ENCODE results near the gene KCNB1. TPM values are rescaled to one million over a fixed set of nuclear protein-coding genes. Genes with fewer than 3 reads are reported as not detected.

The KCNB1 gene
- polyA plus RNA-seq, 1 donor from 2014 or later: 3.6 TPM

GRCh38 chr20:49412953-49413352 lies 69.5 kb downstream of the KCNB1 start:
- Histone ChIP-seq H3F3A (ENCODE audit: insufficient read depth, low read length, poor library complexity, severe bottlenecking) (no peaks in the 10 kb centered on the region), H3K9me2 (ENCODE audit: insufficient read depth, low read length) (no peaks in the 10 kb centered on the region), H3K36me3 (ENCODE audit: insufficient read depth, low read length) (no peaks in the 10 kb centered on the region), H3K4me3 (ENCODE audit: low read length) (no peak overlapping the region), H3K27me3 (ENCODE audit: insufficient read depth, low read depth, low read length) (no peaks in the 10 kb centered on the region), H3K4me2 (ENCODE audit: low read length) (no peak overlapping the region), H3K9ac (ENCODE audit: low read length) (no peak overlapping the region), H2AFZ (ENCODE audit: low read depth, low read length) (no peak overlapping the region), H3K79me2 (replicated peaks; ENCODE audit: insufficient read depth, low read length) (no peaks in the 10 kb centered on the region), H3K9me3 (ENCODE audit: low read length) (no peaks in the 10 kb centered on the region), H3K27ac (ENCODE audit: low read length) (no peak overlapping the region), H4K20me1 (ENCODE audit: insufficient read depth) (no peaks in the 10 kb centered on the region)
- TF ChIP-seq, protein P1, sequence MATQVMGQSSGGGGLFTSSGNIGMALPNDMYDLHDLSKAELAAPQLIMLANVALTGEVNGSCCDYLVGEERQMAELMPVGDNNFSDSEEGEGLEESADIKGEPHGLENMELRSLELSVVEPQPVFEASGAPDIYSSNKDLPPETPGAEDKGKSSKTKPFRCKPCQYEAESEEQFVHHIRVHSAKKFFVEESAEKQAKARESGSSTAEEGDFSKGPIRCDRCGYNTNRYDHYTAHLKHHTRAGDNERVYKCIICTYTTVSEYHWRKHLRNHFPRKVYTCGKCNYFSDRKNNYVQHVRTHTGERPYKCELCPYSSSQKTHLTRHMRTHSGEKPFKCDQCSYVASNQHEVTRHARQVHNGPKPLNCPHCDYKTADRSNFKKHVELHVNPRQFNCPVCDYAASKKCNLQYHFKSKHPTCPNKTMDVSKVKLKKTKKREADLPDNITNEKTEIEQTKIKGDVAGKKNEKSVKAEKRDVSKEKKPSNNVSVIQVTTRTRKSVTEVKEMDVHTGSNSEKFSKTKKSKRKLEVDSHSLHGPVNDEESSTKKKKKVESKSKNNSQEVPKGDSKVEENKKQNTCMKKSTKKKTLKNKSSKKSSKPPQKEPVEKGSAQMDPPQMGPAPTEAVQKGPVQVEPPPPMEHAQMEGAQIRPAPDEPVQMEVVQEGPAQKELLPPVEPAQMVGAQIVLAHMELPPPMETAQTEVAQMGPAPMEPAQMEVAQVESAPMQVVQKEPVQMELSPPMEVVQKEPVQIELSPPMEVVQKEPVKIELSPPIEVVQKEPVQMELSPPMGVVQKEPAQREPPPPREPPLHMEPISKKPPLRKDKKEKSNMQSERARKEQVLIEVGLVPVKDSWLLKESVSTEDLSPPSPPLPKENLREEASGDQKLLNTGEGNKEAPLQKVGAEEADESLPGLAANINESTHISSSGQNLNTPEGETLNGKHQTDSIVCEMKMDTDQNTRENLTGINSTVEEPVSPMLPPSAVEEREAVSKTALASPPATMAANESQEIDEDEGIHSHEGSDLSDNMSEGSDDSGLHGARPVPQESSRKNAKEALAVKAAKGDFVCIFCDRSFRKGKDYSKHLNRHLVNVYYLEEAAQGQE (IDR thresholded peaks at IDR 0.05; ENCODE audit: borderline replicate concordance): no peak
- no peak for TF ChIP-seq POLR2AphosphoS5 (IDR thresholded peaks at IDR 0.05)
- no peak for TF ChIP-seq EZH2 (IDR thresholded peaks at IDR 0.05; ENCODE audit: borderline replicate concordance, insufficient read depth, low read length, poor library complexity, severe bottlenecking)
- TF ChIP-seq MXI1 (conservative IDR thresholded peaks at IDR 0.05; ENCODE audit: poor library complexity, severe bottlenecking): no peak
- no peak for TF ChIP-seq EP300 (conservative IDR thresholded peaks at IDR 0.05; ENCODE audit: poor library complexity, severe bottlenecking)
- TF ChIP-seq TAF1 (IDR thresholded peaks at IDR 0.05; ENCODE audit: low read depth): no peak
- TF ChIP-seq SMC3 (conservative IDR thresholded peaks at IDR 0.05; ENCODE audit: poor library complexity): no peak

DNA sequence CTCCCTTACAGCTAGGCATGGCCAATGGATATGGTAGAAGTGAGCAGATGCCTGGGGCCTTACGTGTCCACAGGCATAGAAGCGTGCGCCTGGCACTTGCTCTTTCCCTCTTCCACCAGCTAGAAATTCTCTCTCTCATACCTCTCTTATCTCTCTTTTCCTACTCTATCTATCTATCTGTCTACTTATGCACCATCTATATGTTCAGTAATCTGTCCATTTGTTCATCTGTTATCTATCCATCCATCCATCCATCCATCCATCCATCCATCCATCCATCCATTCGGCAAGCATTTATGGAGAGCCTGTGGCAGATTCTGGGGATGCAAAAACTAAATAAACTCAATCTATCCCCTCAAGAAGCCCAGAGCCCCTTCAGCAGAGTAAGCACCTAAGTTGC lies 70.2 kb downstream of the KCNB1 start:
- Histone ChIP-seq H3K4me2 (ENCODE audit: low read length) (no peak overlapping the region), H3K27me3 (ENCODE audit: insufficient read depth, low read depth, low read length) (no peaks in the 10 kb centered on the region), H3K9me3 (ENCODE audit: low read length) (no peaks in the 10 kb centered on the region), H3K79me2 (replicated peaks; ENCODE audit: insufficient read depth, low read length) (no peaks in the 10 kb centered on the region), H3F3A (ENCODE audit: insufficient read depth, low read length, poor library complexity, severe bottlenecking) (no peaks in the 10 kb centered on the region), H3K36me3 (ENCODE audit: insufficient read depth, low read length) (no peaks in the 10 kb centered on the region), H2AFZ (ENCODE audit: low read depth, low read length) (no peak overlapping the region), H4K20me1 (ENCODE audit: insufficient read depth) (no peaks in the 10 kb centered on the region), H3K9me2 (ENCODE audit: insufficient read depth, low read length) (no peaks in the 10 kb centered on the region), H3K27ac (ENCODE audit: low read length) (no peak overlapping the region), H3K9ac (ENCODE audit: low read length) (no peak overlapping the region), H3K4me3 (ENCODE audit: low read length) (no peak overlapping the region)
- TF ChIP-seq RAD21 (conservative IDR thresholded peaks at IDR 0.05): no peak
- TF ChIP-seq, protein P2, sequence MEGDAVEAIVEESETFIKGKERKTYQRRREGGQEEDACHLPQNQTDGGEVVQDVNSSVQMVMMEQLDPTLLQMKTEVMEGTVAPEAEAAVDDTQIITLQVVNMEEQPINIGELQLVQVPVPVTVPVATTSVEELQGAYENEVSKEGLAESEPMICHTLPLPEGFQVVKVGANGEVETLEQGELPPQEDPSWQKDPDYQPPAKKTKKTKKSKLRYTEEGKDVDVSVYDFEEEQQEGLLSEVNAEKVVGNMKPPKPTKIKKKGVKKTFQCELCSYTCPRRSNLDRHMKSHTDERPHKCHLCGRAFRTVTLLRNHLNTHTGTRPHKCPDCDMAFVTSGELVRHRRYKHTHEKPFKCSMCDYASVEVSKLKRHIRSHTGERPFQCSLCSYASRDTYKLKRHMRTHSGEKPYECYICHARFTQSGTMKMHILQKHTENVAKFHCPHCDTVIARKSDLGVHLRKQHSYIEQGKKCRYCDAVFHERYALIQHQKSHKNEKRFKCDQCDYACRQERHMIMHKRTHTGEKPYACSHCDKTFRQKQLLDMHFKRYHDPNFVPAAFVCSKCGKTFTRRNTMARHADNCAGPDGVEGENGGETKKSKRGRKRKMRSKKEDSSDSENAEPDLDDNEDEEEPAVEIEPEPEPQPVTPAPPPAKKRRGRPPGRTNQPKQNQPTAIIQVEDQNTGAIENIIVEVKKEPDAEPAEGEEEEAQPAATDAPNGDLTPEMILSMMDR (IDR thresholded peaks at IDR 0.05; ENCODE audit: poor library complexity, severe bottlenecking): no peak
- no peak for TF ChIP-seq EP300 (conservative IDR thresholded peaks at IDR 0.05; ENCODE audit: poor library complexity, severe bottlenecking)
- TF ChIP-seq, protein P1 (IDR thresholded peaks at IDR 0.05; ENCODE audit: borderline replicate concordance): no peak
- no peak for TF ChIP-seq MXI1 (conservative IDR thresholded peaks at IDR 0.05; ENCODE audit: poor library complexity, severe bottlenecking)
- TF ChIP-seq TAF1 (IDR thresholded peaks at IDR 0.05; ENCODE audit: low read depth): no peak
- no peak for TF ChIP-seq POLR2AphosphoS5 (IDR thresholded peaks at IDR 0.05)
- no peak for TF ChIP-seq SMC3 (conservative IDR thresholded peaks at IDR 0.05; ENCODE audit: poor library complexity)
- TF ChIP-seq EZH2 (IDR thresholded peaks at IDR 0.05; ENCODE audit: borderline replicate concordance, insufficient read depth, low read length, poor library complexity, severe bottlenecking): no peak
